ENCODE measurements around the gene TBC1D19.

DNA sequence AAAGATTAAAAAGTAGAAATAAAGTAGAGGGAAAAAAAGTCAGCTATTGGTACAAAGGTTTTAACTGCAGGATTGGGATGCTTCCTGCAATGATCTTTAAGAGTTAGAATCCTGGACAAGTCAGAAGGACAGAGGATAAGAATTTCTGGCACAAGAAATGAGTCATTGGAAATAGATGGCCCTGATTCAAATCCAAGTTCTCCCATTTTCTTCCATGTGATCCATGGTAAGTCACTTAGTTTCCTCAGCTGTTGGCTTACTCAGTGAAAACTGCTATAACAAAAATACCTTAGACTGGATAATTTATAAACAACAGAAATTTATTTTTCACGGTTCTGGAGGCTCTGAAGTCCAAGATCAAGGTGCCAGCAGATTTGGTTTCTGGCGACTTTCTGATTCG, 13.3 kb upstream of the TBC1D19 start:
- TF ChIP-seq, protein P1, sequence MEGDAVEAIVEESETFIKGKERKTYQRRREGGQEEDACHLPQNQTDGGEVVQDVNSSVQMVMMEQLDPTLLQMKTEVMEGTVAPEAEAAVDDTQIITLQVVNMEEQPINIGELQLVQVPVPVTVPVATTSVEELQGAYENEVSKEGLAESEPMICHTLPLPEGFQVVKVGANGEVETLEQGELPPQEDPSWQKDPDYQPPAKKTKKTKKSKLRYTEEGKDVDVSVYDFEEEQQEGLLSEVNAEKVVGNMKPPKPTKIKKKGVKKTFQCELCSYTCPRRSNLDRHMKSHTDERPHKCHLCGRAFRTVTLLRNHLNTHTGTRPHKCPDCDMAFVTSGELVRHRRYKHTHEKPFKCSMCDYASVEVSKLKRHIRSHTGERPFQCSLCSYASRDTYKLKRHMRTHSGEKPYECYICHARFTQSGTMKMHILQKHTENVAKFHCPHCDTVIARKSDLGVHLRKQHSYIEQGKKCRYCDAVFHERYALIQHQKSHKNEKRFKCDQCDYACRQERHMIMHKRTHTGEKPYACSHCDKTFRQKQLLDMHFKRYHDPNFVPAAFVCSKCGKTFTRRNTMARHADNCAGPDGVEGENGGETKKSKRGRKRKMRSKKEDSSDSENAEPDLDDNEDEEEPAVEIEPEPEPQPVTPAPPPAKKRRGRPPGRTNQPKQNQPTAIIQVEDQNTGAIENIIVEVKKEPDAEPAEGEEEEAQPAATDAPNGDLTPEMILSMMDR (IDR thresholded peaks at IDR 0.05): no peak
- TF ChIP-seq POLR2A (IDR thresholded peaks at IDR 0.05): no peak
